ENCODE results near the gene EPYC.
"Not testable (repeated sequence)": the region's sequence is repeated elsewhere in the genome, so short reads cannot be mapped to it uniquely, and the experiment has no call there.

Gene EPYC

DNA sequence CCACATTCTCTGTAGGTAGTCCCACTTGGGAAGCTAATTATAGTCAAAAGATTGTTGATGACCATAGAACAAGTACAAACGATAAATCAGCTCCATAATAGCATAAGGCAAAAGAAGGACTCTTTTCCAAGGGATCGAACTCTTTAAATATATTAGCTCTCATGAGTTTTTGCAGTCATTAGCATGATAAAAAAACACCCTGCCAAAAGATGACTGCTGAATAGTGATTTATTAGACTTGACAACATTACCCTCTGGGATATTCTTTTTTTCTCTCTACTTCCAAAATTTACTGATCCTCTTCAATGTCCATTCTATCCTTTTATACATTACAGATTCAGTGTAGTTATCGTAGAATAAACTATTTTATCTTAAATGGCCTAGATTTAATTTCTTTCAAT is 14.2 kb downstream of the EPYC start:
- DNase-seq (ENCODE audit: low read depth), result no peak

DNA sequence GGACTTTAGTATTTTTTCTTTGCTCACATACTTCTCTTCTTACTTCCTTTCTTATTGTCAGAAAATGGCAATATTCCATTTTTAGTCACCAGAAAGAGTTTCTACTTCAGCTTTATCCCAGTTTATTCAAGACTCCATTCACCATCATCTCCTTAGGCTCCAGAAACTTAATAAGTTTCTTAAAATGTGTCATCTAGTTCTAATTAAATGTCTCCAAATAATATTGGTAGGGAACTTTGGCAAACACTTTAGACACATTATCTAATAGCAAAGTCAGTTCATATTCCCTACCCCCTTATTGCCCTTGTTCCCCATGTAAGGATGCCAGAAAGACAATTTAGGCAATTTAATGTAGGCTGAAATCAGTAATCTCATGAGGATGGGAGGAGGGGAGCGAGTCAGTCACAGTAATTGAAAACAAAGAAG is 15.1 kb downstream of the EPYC start:
- DNase-seq (ENCODE audit: low read depth), result no peak

DNA sequence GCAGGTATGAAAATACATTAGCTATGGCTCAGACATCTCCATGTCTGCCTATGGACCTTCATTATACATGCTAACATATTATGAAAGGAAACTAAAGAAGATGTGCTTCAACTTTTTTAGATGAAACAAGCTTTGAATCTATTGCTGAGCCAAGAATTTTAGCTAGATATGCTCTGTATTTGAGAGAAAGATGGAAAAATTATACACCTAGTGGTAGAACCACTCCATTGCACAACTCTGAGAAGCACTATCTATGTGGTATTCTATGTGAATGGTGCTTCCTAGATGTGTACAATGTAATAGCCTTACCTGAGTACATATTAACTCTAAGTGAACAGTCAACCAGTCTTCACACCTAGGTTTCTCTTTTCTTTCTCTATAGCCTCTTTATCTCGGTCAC is 17.3 kb downstream of the EPYC start:
- no peak for DNase-seq (ENCODE audit: low read depth)

DNA sequence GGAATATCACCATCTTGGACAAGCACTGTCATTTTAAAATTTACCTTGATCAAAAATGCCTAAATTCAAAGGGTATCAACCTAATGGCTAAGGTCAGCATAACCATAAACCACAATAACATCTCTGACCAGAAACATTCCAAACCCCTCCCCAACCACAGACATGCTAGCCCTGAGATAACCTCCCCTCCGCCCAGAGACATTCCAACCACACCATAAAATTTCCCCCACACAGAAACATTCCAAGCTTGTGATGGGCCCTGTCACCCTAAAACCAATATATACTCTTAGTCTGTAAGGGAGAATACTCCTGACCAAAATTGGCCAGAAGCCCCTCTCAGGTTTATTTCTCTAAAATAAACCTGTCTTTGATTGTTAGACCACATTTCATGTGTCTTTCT is 17.7 kb downstream of the EPYC start:
- DNase-seq (ENCODE audit: low read depth), result peak; percentile 60

DNA sequence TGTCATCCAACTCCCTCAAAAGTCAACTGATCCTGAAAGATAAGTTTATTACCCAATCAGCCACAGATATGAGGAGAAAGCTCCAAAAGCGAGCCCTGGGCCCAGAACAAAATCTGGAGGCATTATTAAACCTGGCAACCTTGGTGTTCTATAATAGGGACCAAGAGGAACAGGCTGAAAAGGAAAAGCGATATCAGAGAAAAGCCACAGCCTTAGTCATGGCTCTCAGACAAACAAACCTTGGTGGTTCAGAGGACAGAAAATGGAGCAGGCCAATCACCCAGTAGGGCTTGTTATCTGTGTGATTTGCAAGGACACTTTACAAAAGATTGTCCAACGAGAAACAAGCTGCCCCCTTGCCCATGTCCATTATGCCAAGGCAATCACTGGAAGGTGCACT is 19.4 kb downstream of the EPYC start:
- not testable (repeated sequence) for DNase-seq (ENCODE audit: low read depth)

DNA sequence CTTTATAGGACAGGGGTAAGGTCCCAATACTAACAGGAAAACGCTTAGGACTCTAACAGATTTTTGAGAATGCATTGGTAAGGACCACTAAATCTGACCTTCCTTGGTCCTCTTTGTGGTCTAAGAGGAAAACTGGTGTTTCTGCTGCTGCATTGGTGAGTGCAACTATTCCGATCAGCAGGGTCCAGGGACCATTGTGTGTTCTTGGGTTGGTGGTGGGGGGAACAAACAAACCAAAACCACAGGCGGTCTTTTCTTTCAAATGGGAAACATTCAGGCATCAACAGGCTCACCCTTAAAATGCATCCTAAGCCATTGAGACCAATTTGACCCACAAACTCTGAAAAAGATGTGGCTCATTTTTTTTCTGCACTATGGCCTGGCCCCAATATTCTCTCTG is 20.7 kb downstream of the EPYC start:
- no peak for DNase-seq (ENCODE audit: low read depth)

DNA sequence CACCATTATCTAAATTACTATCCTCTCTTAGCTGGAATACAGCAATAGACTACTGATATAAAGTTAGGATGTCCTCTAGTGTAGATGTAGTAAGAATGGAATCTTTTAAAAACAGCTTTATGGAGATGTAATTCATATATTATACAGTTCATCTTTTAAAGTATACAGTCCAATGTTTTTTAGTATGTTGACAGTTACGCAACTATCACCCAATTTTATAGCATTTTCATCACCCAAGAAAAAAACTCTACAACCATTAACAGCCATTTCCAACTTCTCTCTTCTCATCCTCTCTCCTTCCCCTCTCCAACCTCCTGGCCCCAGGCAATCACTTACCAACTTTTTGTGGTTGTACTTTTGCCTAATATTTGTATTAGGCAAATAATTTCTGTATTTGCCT is 22.6 kb downstream of the EPYC start:
- no peak for DNase-seq (ENCODE audit: low read depth)

DNA sequence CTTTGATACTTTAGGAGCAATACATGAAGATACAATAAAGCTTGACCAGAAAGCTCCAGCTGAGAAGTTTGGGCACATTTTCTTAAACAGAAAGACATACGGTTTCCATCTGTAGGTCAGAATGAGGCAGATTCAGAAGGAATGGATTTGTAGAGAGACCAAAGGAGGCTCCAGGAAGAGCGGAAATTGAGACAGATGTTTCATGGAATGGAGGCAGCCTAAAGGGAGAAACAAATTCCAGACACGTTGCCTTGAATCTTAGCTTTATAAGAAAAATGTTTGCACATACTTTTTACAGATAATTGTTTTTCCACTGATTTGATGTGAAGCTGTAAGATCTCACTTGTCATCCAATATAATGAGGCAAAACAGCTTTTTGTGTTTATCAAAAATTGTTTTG is 24.8 kb downstream of the EPYC start:
- no peak for DNase-seq (ENCODE audit: low read depth)

DNA sequence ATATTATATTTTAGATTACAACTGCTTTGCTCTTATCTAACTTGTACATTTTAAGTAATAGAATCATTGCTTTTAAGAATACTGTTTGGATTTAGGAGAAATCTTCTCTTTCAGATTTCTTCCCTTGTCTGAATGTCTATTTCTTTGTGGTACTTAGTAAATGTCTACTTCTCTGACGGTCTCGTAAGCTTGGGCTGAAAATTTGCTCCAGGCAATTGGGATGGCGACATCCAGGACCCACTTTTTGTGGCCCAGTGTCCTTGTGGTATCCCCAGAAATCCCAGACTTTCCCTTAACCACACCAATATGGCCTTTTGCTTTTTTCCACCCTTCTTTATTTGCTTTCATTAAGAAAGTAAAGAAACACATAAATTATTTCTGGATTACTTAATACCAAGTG is 25.8 kb downstream of the EPYC start:
- no peak for DNase-seq (ENCODE audit: low read depth)

DNA sequence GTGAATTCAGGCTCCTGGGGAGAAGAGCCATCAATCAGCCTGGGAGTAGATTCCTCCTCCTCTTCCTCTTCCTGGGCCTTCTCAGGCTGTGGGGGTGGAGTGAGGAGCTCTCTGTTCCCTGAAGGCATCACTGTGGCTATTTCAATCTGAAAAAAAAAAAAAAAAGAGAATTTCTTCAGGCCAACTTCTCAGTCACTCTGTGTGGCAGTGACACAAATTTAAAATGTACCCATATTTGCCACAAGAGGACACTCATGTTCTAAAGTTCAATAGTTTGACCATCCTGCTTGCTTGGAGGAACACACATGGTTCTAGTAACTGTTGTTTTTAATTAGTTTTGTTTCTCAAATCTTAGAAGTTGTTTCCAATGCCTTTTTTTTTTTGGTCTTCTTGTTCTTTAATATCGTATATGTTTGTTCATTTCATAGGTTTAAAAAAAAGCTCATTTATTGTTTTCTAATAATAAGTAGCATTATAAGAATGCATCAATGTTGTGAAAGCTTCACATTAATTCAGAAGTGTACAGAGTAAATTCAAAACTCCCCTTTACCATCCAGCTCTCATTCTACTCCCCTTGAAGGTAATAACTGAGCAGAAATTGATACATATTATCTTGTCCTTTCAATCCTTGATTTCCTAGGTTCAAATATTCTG is 26.5 kb downstream of the EPYC start:
- peak; percentile 72 for DNase-seq (ENCODE audit: low read depth)

DNA sequence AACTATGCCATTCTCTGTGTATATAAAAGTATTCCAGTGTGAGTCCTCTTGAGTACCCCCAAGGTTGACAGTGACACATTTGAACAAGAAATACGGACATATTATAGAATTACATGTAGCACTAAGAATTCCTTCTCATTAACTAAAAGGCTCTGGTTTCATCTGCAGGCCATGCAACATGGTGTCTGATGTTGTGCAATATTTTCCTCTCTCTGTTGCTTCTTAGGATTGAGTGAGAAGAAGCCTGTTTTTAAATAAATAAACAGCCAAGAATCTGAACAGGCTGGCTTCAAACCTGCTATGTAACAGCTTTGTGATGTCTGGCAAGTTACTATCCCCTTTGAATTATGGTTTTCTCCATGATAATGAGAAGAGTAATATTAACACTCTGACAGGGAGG is 27.5 kb downstream of the EPYC start:
- peak; percentile 80 for DNase-seq (ENCODE audit: low read depth)

DNA sequence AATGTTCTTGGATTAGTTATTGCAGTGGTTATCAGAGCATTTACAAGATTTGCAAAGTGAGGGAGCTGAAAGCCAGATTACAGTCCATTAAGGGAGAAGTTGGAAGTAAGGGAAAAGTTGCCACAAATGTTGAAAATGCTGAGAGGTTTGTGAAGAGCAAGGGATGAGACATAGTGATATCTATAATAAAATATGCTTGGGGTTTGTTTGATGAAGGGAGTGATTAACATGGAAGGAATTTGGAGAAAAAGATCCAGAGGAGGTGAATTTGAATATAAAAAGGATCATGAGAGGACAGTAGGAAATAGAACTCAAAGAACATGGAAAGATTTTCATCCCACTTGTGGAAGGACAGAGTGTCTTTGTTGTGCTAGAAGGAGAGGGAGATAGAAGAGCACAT is 30.5 kb downstream of the EPYC start:
- DNase-seq (ENCODE audit: low read depth), result peak; percentile 67

DNA sequence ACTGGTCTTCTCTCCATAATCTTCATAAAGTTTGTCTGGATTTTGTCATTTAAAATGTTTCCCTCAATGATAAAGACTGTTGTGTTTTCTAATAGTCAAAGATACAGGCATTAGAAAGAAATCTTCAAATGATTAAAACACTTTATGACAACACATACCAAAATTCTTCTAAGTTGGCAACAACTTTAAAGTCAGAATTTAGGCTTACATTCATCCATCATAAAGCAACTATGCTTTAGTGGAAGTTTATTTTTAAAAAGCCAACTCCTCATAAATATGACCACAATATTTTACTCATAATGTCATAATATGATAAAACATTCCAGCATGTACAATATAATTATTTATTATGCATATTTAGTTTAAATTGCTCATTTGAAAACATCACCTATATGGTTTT is 32.5 kb downstream of the EPYC start:
- DNase-seq (ENCODE audit: low read depth), result no peak

DNA sequence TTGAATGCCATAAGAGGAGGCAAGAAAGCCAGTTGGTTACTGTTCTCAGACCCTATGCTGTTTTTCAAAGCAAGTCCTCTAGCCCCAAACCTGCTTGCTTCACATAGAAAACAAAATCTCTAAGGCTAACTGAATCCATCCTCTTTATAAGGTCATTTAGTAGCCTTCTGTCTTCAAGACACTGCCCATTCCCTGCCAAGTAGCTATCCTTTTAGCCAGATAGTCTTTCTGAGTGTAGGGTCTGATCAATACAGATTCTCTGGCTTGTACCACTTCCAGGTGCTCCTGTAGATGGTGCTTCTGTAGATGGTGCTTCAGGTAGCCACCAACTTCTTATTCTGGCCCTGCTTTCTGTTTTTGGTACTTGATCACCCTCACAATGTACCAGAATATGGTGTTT is 33.9 kb downstream of the EPYC start:
- DNase-seq (ENCODE audit: low read depth), result no peak

DNA sequence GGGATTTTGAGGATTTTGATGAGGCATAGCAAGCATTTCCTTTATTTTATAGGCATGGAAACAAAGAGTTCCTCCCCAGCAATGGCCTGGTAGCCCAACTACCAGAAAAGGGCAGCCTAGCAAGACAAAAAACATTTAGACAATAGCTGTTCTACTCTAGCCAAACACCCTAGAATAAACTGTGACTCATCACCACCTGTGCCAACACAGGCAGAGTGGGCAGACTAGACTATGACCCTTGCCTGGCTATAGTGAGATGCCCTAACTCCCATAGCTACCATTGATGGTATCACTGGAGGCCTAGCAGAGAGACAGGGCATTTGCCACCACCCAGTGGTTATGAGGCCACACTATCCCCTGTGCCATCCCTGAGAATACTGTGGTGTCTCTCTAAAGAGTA is 34.3 kb downstream of the EPYC start:
- no peak for DNase-seq (ENCODE audit: low read depth)

DNA sequence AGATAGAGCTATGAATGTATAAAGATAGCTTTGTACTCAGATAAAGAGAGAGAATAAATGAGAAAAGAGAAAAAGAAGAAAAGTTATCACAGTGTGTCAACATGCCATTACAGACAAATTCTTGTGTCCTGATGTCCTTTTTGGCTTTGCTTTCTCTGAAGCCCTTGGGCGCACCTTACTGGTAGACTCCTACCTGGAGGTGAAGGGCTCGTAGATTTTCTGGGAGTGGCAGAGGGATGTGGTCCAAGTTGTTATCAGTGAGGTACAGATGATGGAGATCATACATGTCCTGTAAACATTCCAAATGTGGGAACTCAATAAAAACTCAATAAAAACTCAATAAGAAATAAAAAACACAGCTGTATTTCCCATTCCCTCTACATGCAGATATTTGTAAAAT is 34.9 kb downstream of the EPYC start:
- DNase-seq (ENCODE audit: low read depth), result no peak

DNA sequence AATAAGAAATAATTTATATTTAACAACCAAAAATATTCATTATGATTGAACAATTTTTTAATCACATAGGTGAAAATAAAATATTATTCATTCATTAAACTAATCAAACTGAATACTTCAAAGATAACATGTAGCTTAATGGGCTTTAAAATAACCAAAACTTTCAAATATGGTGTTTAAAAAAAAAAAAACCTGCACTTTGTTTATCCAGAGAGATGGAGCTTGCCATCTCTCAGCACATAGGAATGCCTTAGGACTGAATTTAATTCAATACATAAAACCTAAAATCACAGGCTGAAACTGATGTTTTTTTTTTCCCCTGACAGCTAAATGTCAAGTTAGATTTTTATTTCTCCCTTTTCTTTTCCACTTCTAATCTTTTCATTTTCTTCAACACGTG is 35.4 kb downstream of the EPYC start:
- no peak for DNase-seq (ENCODE audit: low read depth)

DNA sequence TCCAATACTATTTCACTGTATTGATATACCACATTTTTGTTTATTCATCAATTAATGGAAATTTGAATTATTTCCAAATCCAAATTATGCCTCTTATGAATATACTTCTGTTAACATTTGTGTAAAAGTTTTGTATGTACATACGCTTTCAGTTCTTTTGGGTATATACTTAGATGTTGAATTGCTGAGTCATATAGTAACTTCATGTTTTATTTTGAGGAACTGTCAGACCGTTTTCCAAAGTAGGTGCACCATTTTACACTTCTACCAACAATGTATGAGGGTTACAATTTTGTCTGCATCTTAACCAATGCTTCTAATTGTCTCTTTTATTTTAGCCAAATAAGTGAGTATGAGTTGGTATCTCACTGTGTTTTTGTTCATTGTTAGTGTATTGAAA is 39.6 kb downstream of the EPYC start:
- no peak for DNase-seq (ENCODE audit: low read depth)

DNA sequence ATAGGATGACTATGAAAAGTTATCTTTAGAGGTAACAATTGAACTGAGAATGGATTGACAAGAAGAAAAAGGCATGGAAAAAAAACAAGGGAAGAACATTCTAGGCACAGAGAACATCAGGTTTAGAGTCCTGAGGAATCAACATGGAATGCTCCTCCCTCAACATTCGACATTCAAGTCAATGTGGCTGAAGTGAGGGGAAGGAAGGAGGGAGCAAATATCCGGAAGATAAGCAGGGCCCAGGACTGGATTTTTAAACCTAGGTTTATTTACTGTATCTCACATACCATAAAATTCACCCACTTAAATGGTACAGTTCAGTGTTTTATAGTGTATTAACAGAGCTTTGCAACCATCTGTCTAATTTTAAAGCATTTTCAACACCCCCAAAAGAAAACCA is 40.2 kb downstream of the EPYC start:
- no peak for DNase-seq (ENCODE audit: low read depth)

DNA sequence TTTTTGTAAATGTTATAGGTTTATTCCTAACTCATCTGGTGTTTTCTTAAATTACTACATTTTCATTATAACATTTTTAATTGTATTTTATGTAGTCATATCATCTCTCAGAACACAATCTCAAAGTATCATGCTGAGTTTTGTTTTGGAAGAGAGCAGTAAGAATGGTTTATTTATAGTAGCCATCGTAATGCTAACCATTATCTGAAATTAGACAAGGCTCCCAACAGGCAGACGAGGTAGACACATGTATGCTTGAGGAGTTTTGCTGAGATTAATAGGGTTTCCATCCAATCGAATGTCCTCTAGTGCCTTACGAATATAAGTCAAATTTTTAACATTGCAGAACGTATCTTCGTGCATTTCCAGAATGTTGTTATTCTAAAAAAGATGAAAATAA is 40.8 kb downstream of the EPYC start:
- DNase-seq (ENCODE audit: low read depth), result no peak

DNA sequence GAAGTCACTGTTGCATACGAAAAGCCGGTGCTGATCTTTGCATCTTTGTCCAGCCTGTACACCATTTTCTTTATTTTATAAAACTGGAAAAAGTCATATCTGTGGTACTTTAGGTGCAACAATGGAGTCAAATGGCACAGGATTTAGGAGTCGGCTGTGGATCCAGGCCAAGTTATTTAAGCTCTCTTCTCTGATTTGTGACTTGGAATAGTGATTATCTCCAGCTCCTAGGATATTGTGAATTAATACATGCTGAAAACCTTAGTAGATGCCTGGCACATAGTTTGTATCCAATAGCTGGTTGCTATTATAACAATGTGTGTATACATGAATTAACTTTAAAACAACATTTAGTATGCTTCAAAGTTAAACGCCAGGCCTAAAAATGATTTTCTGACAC is 43.6 kb downstream of the EPYC start:
- no peak for DNase-seq (ENCODE audit: low read depth)

DNA sequence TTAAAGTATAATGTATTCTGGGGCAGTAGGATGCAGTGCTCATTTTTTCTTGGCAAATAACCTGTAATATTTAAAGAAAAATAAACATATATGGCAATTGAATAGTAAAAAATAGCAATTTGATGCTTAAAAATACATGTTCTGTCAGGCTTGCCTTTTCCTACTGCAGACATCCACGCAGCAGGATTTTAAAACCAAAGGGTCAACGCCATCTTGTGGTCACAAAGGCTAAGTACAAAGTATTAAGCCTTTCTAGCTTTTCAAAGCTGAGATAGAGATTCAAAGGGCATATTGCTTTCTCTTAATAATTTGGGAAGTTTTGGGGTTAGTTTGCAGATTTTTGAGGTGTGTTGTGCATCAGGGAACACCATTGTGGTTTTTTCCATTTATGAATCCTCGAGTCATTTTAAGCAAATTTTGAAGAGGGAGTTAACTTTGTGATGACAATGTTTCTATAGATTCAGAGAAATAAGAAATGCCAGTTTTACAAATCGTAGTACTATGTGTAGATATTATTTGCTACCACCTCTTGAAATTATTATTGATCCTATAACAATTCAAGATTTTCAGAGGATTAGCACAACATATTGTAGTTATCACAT is 45.1 kb downstream of the EPYC start:
- DNase-seq (ENCODE audit: low read depth), result peak; percentile 52

DNA sequence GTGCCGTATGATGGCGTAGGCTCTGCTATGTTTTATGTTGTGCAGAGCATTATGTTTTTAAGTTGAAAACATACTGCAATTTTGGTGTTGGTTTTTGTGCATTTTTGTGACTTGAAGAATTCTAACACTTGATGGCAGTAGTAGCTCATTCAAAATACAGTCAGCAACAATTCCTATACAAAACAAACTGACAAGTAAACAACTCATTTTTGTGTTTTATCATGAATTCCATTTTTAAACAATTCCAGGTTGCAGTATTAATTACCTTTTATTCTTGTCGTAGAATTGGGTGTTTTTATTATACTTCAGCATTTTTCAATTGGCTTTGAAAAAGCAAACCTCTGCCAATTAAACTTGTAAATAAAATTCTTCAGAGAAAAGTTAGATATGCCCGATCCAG is 45.7 kb downstream of the EPYC start:
- DNase-seq (ENCODE audit: low read depth), result peak; percentile 28

DNA sequence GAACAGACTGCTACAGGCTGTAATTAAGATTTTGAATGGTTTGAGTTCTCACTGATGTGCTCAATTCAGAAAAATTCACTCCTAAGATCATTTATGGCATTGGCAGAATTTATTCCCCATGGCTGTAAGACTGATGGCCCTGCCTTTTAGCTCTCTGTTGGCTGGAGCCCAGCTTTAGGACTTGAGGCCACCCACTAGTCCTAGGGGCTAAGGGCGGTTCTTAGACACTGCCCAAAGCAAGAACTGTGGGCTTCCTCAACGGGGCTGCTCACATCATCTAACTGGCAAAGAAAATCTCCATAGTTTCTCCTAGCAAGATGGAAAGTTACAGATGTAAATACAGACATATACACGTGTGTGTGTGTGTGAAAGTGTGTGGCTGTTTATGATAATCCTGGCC is 46.4 kb downstream of the EPYC start:
- no peak for DNase-seq (ENCODE audit: low read depth)
